ENCODE data around the gene SERPINA9.
"Not testable (repeated sequence)": the region's sequence is repeated elsewhere in the genome, so short reads cannot be mapped to it uniquely, and the experiment has no call there.

SERPINA9 gene

DNA sequence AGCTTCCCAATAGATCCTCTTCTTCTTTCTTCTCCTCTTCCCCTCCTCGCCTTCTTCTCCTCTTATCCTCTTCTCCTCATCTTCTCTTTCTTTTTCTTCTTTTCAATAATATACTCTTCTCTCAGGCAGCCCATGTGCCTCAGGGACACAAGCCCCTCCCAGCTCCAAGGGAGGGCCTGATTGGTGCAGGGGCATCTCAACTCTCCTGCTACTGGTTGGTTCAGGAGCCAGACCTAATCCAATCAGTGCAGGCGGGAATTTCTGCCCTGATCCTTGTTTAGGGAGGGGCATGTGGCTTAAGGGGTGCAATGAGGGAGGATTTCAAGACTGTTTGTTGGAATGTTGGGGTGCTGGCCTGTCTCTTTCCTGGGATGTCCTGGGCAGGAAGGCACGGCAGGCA, 24.3 kb upstream of the SERPINA9 start:
- Mint-ChIP-seq H3K9me3 (no peaks in the 10 kb centered on the region), H3K4me3 (no peak overlapping the region), H3K4me1 (no peaks in the 10 kb centered on the region), H3K36me3 (no peaks in the 10 kb centered on the region), H3K27ac (no peak overlapping the region)
- DNase-seq (ENCODE audit: low spot score in 2 of 2), result no peak
- no peak for ATAC-seq

- H3K36me3 Mint-ChIP-seq, result no peaks in the 10 kb centered on the region
- no peaks in the 10 kb centered on the region for H3K9me3 Mint-ChIP-seq
- no peak overlapping the region for H3K27ac Mint-ChIP-seq
- no peaks in the 10 kb centered on the region for H3K4me1 Mint-ChIP-seq
- DNase-seq (ENCODE audit: low spot score in 2 of 2) (no peak), ATAC-seq (no peak)
- H3K4me3 Mint-ChIP-seq, result no peak overlapping the region
Measured at GRCh38 chr14:94499673-94500072, 23.7 kb upstream of the SERPINA9 start.

GRCh38 chr14:94498215-94498614, 22.2 kb upstream of the SERPINA9 start:
- no peaks in the 10 kb centered on the region for H3K4me1 Mint-ChIP-seq
- DNase-seq (ENCODE audit: low spot score in 2 of 2) (no peak), ATAC-seq (no peak)
- no peaks in the 10 kb centered on the region for H3K36me3 Mint-ChIP-seq
- no peaks in the 10 kb centered on the region for H3K9me3 Mint-ChIP-seq
- no peak overlapping the region for H3K4me3 Mint-ChIP-seq
- H3K27ac Mint-ChIP-seq, result no peak overlapping the region

DNA sequence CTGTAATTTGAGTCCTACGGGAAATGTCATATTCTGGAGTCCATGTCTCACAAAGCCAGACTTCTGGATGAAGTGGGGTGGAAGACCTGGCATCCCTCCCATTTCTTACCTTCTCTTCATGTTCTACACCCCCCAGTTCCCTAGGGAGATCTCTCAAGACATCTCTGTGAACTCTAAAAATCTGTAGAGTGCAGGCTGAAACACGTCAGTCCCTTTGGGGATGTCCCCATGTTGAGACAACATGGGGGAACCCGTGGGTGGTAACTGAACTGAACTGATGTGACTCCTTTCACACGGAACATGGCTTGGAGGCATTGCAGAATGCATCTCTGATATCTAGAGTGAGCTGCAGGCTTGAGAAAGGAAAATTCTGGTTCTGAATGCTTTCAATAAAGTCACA, 18.1 kb upstream of the SERPINA9 start:
- no peaks in the 10 kb centered on the region for H3K9me3 Mint-ChIP-seq
- no peaks in the 10 kb centered on the region for H3K36me3 Mint-ChIP-seq
- no peak overlapping the region for H3K4me3 Mint-ChIP-seq
- ATAC-seq, result no peak
- H3K4me1 Mint-ChIP-seq, result no peaks in the 10 kb centered on the region
- H3K27ac Mint-ChIP-seq, result no peak overlapping the region
- DNase-seq (ENCODE audit: low spot score in 2 of 2), result no peak

DNA sequence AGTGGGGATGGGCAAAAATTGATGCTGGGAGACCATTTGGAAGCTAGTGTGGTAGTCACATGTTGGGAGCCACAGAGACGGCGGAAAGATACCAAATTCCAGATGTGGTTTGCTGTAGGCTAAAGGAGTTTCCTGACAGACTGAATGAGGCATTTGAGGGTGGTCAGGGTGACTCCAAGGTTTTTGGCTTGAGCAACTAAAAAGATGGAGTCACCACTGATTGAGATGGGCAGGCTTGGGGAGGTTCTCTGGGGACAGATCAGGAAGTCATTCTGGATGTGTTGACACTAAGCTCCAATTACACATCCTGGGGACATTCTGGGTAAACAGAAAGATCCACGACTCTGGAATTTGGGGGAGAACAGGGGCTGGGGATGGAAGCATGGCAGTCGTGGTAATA, 15.5 kb upstream of the SERPINA9 start:
- H3K4me1 Mint-ChIP-seq, result no peaks in the 10 kb centered on the region
- H3K4me3 Mint-ChIP-seq, result no peak overlapping the region
- DNase-seq (ENCODE audit: low spot score in 2 of 2) (no peak), ATAC-seq (no peak)
- no peak overlapping the region for H3K27ac Mint-ChIP-seq
- no peaks in the 10 kb centered on the region for H3K36me3 Mint-ChIP-seq
- H3K9me3 Mint-ChIP-seq, result no peaks in the 10 kb centered on the region

GRCh38 chr14:94489336-94489735, 13.3 kb upstream of the SERPINA9 start:
- Mint-ChIP-seq H3K27ac (no peak overlapping the region), H3K4me1 (peaks cover 5% of the 10 kb centered on the region), H3K4me3 (no peak overlapping the region), H3K36me3 (no peaks in the 10 kb centered on the region), H3K9me3 (no peaks in the 10 kb centered on the region)
- DNase-seq (ENCODE audit: low spot score in 2 of 2), result no peak
- no peak for ATAC-seq

DNA sequence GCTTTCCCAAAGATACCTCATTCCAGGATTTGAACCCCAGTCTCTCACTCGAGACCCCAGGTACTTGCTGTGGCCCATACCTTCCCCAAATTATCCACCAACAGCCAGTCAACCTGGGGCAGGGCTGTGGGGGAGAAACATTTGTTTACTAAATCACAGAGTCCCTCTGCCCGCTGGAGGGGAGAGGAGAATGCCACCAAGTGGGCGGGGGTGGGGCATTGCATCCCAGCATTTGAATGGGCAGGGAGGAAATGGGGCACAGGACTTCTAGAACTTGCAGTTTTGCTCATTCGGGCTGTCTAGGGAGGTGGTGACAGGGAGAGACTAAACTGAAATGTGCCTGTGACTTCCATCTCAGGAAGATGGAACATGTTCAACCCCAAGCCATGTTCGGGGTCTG, 10.9 kb upstream of the SERPINA9 start:
- no peak overlapping the region for H3K4me3 Mint-ChIP-seq
- H3K4me1 Mint-ChIP-seq, result peaks cover 5% of the 10 kb centered on the region
- ATAC-seq (no peak), DNase-seq (ENCODE audit: low spot score in 2 of 2) (no peak)
- no peaks in the 10 kb centered on the region for H3K36me3 Mint-ChIP-seq
- no peaks in the 10 kb centered on the region for H3K9me3 Mint-ChIP-seq
- no peak overlapping the region for H3K27ac Mint-ChIP-seq

DNA sequence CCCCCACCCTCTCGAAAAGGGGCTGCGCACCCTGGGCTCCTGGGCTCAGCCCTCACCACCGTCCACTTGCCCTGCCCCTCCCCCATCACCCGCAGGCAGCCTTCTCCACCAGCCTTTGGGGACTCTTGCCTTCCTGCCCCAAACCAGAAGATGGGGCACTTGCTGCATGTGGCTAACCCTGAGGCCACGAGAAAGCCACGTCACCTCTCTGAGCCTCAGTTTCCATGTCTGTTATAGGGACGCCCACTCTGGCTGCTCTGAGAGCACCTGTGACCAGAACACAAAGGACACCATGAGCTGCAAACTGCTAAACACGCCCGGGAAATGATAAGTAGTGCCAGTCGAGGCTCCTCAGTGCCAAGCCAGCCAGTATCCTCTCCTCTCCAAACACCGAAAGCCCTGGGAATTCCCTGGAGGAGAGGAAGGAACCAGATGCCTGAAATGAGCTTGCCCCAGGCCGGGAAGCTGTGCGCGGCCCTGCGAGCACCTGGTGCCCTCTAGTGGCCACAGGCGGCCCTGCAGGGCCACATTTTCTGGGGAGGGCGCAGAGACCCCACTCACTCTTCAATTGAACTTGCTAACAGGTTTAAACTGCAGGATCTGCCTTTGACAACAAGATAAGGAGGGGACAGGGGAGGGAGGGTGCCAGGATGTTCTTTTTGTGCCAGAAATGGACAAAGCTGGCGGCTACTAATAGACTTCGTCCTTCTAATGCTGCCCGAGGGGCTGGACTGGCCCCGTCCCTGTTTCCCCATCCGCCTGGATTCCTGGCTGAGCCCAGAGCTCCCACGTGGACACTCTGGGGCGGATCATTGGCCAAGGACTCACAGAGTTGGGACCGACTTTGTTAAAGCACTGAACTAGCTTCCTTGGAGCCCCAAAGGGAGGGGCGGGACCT, 10.2 kb upstream of the SERPINA9 start:
- Mint-ChIP-seq H3K4me3 (no peak overlapping the region), H3K4me1 (peaks cover 5% of the 10 kb centered on the region), H3K36me3 (no peaks in the 10 kb centered on the region), H3K27ac (no peak overlapping the region), H3K9me3 (no peaks in the 10 kb centered on the region)
- DNase-seq (ENCODE audit: low spot score in 2 of 2), result peak; percentile 54 to 76
- no peak for ATAC-seq

GRCh38 chr14:94484481-94484880, 8.5 kb upstream of the SERPINA9 start:
- Mint-ChIP-seq H3K4me3 (no peak overlapping the region), H3K27ac (no peak overlapping the region), H3K9me3 (no peaks in the 10 kb centered on the region), H3K36me3 (no peaks in the 10 kb centered on the region), H3K4me1 (peaks cover 5% of the 10 kb centered on the region)
- ATAC-seq, result no peak
- DNase-seq (ENCODE audit: low spot score in 2 of 2), result no peak

GRCh38 chr14:94483729-94484275, 7.8 kb upstream of the SERPINA9 start:
- H3K4me3 Mint-ChIP-seq, result no peak overlapping the region
- ATAC-seq (no peak), DNase-seq (ENCODE audit: low spot score in 2 of 2) (no peak)
- H3K9me3 Mint-ChIP-seq, result peaks cover under 1% of the 10 kb centered on the region
- no peaks in the 10 kb centered on the region for H3K36me3 Mint-ChIP-seq
- H3K27ac Mint-ChIP-seq, result no peak overlapping the region
- peaks cover 5% of the 10 kb centered on the region for H3K4me1 Mint-ChIP-seq

DNA sequence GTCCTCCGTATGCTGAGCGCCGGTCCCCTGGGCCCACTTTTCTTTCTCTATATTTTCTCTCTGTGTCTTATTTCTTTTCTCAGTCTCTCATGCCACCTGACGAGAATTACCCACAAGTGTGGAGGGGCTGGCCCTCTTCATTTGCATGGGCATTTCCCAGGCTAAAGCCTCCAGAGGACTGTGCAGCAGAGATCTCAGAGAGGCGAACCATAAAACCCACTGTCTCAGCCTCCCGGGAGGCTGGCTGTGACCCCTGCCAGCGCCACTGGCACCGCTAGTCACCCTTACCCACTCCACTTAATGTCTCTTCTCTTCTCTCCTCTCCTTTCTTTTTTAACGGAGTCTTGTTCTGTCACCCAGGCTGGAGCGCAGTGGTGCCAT, 7.1 kb upstream of the SERPINA9 start:
- peaks cover 5% of the 10 kb centered on the region for H3K4me1 Mint-ChIP-seq
- no peak for DNase-seq (ENCODE audit: low spot score in 2 of 2)
- H3K4me3 Mint-ChIP-seq, result no peak overlapping the region
- no peak for ATAC-seq
- H3K36me3 Mint-ChIP-seq, result no peaks in the 10 kb centered on the region
- peaks cover 6% of the 10 kb centered on the region for H3K9me3 Mint-ChIP-seq
- H3K27ac Mint-ChIP-seq, result no peak overlapping the region

DNA sequence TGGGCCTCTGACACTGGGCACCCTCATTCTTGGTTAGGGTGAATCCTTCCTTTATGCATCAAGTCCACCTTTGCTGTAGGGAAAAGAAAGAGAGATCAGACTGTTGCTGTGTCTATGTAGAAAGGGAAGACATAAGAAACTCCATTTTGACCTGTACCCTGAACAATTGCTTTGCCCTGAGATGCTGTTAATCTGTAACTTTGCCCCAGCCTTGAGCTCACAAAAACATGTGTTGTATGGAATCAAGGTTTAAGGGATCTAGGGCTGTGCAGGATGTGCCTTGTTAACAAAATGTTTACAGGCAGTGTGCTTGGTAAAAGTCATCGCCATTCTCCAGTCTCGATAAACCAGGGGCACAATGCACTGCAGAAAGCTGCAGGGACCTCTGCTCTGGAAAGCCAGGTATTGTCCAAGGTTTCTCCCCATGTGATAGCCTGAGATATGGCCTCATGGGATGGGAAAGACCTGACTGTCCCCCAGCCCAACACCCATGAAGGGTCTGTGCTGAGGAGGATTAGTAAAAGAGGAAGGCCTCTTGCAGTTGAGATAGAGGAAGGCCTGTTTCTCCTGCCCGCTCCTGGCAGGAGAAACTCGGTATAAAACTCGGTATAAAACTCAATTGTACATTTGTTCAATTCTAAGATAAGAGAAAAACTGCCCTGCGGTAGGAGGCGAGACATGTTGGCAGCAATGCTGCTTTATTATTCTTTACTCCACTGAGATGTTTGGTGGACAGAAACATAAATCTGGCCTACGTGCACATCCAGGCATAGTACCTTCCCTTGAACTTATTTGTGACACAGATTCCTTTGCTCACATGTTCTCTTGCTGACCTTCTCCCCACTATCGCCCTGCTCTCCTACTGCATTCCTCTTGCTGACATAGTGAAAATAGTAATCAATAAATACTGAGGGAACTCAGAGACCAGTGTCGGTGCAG, 6.4 kb upstream of the SERPINA9 start:
- not testable (repeated sequence) for H3K4me3 Mint-ChIP-seq; DNase-seq (ENCODE audit: low spot score in 2 of 2); ATAC-seq; H3K36me3 Mint-ChIP-seq; H3K9me3 Mint-ChIP-seq; H3K27ac Mint-ChIP-seq; H3K4me1 Mint-ChIP-seq

- H3K4me3 Mint-ChIP-seq, result no peak overlapping the region
- peaks cover 6% of the 10 kb centered on the region for H3K9me3 Mint-ChIP-seq
- peaks cover 5% of the 10 kb centered on the region for H3K4me1 Mint-ChIP-seq
- DNase-seq (ENCODE audit: low spot score in 2 of 2) (no peak), ATAC-seq (peak; percentile 40)
- no peak overlapping the region for H3K27ac Mint-ChIP-seq
- no peaks in the 10 kb centered on the region for H3K36me3 Mint-ChIP-seq
Measured at GRCh38 chr14:94481468-94482131, 5.6 kb upstream of the SERPINA9 start.

DNA sequence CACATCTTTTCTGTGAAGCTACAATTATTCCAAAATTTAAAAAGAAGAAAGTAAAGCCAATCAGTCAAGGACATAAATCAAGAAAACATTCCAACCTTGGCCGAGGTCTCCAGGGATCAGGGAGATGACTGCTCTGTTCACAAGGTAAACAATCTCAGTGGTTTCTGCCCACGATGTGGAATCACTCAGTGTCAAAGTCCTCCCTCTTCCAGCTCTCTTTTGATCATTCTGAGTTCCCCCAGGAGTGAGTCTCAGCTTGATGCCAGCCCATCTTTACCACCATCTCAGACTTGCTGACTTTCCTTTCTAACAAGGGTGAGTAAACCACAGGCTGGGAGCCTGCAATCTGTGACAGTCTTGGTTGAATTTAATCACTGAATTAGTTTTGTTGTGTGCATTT, 4.8 kb upstream of the SERPINA9 start:
- ATAC-seq, result no peak
- DNase-seq (ENCODE audit: low spot score in 2 of 2), result no peak
- peaks cover under 1% of the 10 kb centered on the region for H3K4me1 Mint-ChIP-seq
- no peak overlapping the region for H3K4me3 Mint-ChIP-seq
- no peak overlapping the region for H3K27ac Mint-ChIP-seq
- H3K9me3 Mint-ChIP-seq, result peaks cover 6% of the 10 kb centered on the region
- H3K36me3 Mint-ChIP-seq, result no peaks in the 10 kb centered on the region

DNA sequence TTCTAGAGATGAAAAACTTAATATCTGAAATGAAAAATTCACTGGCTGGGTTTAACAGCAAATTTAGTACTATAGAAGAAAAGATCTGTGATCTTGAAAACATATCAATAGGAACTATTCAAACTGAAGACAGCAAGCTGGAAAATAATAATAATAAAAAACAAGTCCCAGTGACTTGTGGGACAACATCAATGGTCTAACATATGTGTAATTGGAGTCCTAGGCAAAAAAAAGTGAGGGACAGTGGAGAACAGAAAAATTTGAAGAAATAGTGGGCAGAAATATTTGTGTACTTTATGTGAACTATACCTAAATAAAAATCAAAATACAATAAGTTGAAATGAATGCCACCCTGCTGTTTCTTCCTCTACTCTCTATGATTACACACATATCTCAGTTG, 2.4 kb upstream of the SERPINA9 start:
- H3K36me3 Mint-ChIP-seq, result no peaks in the 10 kb centered on the region
- H3K9me3 Mint-ChIP-seq, result peaks cover 6% of the 10 kb centered on the region
- no peak overlapping the region for H3K4me3 Mint-ChIP-seq
- H3K27ac Mint-ChIP-seq, result no peak overlapping the region
- ATAC-seq, result no peak
- no peak for DNase-seq (ENCODE audit: low spot score in 2 of 2)
- H3K4me1 Mint-ChIP-seq, result no peaks in the 10 kb centered on the region
